ENCODE results near the gene SFXN3.

SFXN3 gene, protein sequence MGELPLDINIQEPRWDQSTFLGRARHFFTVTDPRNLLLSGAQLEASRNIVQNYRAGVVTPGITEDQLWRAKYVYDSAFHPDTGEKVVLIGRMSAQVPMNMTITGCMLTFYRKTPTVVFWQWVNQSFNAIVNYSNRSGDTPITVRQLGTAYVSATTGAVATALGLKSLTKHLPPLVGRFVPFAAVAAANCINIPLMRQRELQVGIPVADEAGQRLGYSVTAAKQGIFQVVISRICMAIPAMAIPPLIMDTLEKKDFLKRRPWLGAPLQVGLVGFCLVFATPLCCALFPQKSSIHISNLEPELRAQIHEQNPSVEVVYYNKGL

DNA sequence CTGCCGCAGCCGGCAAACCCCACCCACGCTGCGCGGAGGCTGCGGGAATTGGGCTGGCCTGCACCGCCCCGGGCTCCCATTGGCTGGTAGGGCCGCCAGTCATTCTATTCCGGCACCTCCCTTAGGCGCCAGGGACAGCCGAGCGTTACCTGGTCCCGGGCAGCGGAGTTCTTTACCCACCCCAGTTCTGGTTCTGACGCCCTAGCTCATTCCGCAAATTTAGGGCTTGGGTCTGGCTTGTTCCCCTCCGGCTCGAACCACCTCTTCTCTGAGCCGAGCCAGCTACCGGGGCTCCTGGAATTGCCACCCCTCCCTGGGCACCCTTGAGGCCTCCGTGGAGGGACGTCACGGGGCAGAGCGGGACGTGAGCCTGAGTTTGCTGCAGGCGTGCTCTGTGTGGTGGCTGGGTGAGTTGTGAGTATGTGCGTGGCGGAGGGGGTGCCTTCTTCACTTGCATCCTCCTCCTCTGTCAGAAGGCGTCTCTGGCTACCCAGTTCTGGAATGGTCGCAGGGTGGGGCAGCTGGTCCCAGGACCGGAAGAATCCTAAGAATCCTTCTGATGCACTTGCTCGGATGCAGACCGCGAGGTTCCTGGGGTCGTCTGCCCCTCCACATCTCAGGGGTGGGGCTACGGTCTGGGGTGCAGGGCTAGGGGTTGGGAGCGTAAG, at the start of gene SFXN3, which contains the start of gene PDZD7:
SFXN3 (plus strand) TSS at position 107 of the 668 bp plus-strand sequence. CDS start 3,461 bp downstream, outside the sequence.
PDZD7 (minus strand) TSS at position 2 of the 668 bp plus-strand sequence. CDS start 910 bp downstream, outside the sequence.
- DNase-seq (ENCODE audit: low read depth, low spot score): peak; percentile 37

GRCh38 chr10:100982916-100983830, 47.9 kb upstream of the SFXN3 start:
- DNase-seq (ENCODE audit: low read depth, low spot score): no peak

DNA sequence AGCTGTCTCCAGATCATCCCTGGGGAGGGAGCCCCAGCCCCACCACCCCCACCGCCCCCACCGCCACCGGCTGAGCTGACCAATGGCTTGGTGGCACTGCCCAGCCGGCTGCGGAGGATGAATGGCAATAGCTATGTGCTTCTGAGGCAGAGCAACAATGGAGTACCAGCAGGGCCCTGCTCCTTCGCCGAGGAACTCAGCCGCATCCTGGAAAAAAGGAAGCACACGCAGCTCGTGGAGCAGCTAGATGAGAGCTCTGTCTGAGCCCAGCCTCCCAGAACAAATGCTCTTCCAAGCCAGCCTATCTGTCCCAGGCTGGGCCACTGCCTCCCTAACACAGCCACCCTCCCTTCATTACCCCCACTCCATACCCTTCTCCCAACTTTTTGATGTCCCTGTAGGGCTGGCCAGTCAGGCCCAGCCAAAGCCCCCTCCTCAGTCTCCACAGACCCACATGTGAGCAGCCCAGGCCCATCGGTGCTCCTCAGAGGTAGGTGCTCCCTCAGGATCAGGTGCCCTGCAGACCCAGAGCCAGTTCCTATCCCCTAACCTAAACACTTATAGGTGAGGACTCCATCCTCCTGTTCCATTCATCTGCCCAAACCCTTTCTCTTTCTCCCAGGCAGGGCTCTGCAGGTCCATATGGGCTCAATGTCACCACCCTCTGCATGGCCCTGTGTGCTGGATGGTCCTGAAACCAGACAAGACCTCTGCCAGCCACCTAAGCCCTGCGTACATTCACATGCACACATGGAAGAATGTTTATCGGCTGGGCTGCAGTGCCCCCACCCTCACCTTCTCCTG, 47.0 kb upstream of the SFXN3 start:
- no peak for DNase-seq (ENCODE audit: low read depth, low spot score)

DNA sequence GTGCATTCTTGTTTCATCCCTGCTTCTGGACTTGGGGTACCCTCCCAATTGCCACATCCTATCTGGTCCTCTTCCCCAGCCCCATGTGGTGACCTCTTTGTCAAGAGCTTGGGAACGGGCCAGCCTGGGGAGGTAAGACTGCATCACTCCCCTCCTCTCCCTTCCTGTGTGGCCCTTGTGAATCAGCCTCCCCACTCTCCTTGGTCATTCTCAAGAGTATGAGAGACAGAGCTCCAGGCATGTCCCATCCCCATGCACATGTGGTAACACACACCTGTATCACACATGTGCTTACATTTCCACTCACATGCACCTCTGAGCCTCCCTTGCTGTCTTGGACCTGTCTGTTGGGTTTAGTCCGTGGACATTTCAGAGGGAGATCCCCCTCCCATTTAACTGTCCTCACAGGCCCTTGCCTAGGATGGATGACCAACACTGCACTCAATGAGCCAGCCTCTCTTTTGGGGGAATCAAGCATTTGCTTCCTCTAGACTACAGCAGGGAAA, 46.3 kb upstream of the SFXN3 start:
- no peak for DNase-seq (ENCODE audit: low read depth, low spot score)

GRCh38 chr10:100985336-100985735, 45.7 kb upstream of the SFXN3 start:
- no peak for DNase-seq (ENCODE audit: low read depth, low spot score)

DNA sequence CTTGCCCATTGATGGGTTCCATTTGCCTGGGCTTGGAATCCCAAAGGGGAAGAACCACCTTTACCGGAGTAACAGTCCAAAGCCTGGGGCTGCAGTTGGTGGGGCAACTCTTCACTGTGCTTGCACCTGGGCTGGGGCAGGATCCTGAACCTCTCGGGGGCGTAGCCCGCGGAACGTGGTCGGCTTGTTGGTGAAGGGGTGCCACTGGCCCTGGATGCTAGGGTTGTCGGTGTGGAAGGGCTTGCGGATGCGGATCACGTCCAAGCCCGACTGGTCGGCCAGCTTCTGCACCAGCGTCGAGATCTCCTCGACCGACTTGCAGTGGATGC, 44.4 kb upstream of the SFXN3 start:
- no peak for DNase-seq (ENCODE audit: low read depth, low spot score)

GRCh38 chr10:100986952-100987684, 43.9 kb upstream of the SFXN3 start, which contains the start of the genes MRPL43 and TWNK:
Gene MRPL43, minus strand, starts transcription at chr10:100987497. Its CDS starts 54 bp downstream, at chr10:100987443.
Gene TWNK, plus strand, starts transcription at chr10:100987543. Its CDS starts 668 bp downstream, at chr10:100988211.
- no peak for DNase-seq (ENCODE audit: low read depth, low spot score)

DNA sequence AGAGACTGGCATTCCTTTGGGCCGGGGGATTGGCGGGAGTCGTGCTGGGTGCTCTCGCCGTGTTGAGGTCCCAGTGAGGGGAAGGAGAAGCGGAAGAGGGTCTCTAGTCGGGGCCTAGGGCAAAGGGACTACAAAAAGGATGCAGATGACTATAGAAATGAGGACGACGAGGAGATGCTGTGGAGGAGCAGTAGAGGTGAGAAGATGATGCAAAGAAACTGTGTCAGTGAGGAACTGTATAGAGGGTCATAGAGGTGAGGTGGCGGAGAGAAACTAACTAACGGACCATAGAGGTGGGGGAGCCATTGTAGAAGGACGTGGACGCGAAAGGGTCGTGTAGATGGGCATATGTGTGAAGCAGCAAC, 43.4 kb upstream of the SFXN3 start:
- DNase-seq (ENCODE audit: low read depth, low spot score): no peak

DNA sequence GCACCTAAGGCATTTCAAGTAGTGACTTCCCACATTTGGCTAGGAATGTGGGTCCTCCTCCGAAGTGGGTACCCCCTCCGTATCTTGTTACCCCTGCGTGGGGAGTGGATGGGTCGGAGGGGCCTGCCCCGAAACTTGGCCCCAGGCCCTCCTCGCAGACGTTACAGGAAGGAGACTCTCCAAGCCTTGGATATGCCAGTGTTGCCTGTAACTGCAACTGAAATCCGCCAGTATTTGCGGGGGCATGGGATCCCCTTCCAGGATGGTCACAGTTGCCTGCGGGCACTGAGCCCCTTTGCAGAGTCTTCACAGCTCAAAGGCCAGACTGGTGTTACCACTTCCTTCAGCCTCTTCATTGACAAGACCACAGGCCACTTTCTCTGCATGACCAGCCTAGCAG, 42.9 kb upstream of the SFXN3 start:
- no peak for DNase-seq (ENCODE audit: low read depth, low spot score)

DNA sequence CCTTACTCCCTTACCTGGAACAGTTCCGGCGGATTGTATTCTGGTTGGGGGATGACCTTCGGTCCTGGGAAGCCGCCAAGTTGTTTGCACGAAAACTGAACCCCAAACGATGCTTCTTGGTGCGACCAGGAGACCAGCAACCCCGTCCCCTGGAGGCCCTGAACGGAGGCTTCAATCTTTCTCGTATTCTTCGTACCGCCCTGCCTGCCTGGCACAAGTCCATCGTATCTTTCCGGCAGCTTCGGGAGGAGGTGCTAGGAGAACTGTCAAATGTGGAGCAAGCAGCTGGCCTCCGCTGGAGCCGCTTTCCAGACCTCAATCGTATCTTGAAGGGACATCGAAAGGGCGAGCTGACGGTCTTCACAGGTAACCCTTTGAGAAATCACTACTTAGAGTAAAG, 41.9 kb upstream of the SFXN3 start:
- no peak for DNase-seq (ENCODE audit: low read depth, low spot score)

DNA sequence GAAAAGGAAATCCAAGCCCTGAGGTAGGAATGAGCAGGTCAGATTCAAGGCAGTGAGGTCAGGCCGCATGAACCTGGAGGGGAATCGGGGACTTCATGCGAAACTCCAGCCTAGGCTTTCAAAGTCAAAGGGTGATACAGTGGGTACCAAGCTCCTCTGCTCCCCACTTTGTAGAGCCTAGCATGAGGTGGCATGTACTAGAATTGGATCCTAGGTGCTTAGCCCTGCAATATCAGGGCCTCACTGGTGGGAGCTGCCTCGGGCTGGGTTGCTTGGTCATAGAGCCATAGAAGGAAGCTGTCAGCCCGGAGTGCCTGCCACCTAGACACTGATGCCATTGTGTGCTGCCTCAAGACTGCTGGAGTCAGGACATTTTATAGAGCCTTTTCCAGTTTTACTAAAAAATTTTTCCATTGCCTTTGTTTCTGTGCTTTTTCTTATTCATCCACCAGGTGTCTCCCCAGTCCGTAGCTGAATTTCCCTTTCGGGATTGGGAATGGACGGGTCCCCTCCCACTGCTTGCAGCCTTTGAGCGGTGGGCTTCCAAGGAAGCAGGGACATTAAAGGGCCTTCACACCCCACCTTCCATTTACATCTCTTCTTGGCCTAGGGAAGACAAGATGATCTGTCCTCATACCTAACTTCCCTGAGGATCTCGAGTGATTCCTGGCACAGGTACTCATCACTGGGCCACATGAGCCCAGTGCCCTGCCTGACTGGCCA, 36.9 kb upstream of the SFXN3 start:
- no peak for DNase-seq (ENCODE audit: low read depth, low spot score)

DNA sequence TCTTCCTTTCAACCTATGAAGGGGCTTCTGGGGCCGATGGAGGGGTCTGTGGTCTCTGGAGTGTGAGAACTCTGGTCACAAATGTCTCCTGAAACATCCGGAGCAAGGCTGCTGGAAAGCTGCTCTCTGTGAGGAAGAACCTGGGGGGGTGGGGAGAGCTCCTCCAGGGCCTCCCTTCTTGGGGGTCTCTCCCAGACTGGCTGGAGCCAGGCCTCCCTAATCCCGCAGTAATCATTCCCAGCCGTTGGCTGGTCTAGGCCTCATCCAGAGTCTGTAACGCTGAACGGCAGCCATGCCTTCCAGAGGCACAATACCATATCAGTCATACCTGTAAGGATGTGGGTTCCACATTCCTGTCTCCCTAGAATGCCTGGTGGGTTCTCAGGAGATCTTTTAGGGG, 35.9 kb upstream of the SFXN3 start:
- no peak for DNase-seq (ENCODE audit: low read depth, low spot score)

DNA sequence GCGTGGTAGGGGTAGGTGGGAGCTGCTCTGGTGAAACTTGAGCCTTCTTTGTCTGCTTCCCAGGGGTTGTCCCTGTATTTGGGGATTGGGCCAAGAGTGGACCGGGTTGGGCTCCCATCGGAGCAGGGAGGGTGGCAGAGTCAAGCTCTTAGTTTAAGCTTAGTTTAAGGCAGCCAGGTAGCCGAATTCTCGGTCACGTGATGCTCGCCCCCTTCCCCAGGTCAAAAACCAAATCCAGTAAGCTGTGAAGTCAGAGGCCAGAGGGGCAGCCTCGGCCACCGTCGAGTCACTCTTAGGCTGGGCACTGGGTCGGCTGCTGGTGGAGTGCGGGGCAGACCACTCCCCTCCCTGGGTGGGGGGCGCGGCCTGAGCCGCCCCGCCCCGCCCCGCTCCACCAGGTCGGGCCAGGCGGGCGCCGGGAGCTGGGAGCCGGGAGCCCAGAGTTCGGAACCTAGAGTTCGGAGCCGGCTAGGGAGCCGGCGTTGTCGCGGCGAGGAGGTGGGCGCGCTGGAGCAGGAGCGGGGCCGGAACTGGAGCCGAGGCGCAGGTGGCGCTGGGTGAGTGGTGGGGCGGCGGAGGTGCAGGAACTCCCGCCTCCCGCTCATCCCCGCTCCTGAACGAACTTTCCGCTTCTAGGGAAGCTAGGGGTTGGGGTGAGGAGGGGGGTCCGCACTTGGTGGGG, 34.2 kb upstream of the SFXN3 start:
- DNase-seq (ENCODE audit: low read depth, low spot score): no peak

DNA sequence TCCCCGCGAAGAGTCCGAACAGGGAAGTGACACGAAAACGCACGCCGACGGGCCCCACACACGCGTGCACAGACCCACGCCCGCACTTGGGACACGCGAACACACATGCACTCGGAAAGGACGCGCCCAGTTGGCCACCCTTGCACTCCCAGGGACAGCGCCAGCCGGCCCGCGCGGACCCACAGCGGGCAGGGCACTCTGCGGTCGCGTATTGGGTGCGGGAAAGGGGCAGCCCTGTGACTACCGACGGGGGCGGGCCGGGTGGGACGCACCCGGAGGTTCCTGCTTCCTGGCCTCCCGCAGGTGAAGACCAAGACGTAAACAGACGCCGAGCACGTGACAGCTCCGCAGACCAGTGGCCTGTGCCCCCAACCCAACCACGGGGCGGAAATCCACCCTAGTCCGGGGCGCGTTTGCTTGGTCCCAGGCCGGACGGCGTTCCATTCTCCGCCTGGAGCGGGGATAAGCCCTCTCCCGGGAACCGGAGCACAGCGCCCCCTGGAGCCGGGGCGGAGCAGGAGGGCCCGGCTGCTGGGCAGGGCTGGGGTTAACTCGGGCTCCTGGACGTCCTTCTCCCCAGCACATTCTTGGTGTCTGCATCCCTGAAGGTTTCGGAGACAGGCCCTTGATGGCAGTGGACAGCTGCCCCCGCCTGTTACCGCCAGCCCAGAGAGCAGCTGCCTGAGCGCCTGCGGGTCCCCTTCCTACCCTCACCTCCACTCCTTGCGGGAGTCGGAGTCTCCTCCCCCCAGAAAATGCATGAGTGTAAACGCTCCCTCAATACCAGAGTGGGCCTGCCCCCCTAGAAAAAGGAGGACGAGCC, 33.5 kb upstream of the SFXN3 start:
- peak; percentile 47 for DNase-seq (ENCODE audit: low read depth, low spot score)

DNA sequence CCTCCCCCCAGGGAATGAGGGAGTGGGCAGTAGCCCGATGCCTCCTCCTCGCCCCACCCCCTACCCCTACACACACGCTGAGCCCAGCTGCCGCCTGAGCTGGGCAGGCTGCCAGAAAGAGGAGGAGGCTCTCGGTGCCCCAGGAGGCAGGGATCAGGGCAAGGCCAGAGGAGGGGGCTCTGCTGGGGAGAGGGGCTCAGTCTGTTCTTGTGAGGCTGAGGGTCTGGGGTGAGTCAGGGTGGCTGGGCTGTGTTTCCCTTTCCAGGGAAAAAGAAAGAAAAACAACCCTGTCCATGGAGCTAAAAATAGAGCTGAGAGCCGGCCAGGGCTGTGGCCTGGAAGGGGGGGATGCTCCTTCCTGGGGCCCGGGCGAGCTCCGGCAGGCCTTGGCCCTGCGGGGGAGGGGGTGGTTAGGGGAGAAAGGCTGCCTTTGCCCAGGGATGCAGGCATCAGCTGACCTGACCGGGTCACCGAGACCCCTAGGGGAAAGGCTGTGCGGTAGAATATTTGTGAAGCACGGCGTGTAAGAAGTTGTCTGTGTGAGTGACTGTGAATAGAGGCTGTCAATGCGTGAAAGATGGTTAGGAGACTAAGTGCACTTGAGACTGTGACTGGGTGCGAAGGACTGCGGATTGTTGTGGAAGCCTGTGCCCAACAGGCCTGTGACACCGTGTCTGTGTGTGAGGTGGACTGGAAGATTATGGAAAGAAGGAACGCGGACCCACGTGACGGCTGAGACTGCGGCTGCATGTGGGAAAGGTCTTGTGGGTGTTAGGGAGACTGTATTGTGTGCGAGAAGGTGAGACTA, 32.6 kb upstream of the SFXN3 start:
- peak; percentile 90 for DNase-seq (ENCODE audit: low read depth, low spot score)

GRCh38 chr10:100998991-100999741, 31.9 kb upstream of the SFXN3 start:
- DNase-seq (ENCODE audit: low read depth, low spot score): no peak

DNA sequence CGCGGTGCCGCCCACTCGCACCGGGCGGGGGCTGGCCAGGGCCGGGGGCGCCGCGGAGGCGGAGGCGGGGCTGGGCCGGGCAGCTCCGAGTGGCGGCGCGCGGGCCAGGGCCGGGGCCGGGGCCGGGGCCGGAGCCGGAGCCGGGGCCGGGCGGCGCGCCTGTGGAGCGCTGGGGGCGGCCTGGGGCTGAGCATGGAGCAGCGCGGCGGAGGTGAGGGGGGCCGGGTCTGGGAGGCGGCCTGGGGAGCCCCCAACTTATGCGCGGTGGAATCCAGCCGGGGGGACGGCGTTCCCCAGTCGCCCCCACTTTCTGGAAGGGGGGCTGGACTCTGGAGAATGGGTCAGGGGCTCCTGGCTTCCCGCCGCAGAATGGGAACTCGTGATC, 31.3 kb upstream of the SFXN3 start, which contains the start of gene LZTS2:
LZTS2 (plus strand) TSS at position 67 of the 385 bp plus-strand sequence. CDS start 2,731 bp downstream, outside the sequence.
- no peak for DNase-seq (ENCODE audit: low read depth, low spot score)

All from brain pericyte (primary cell).